Measurements from ENCODE around the gene RPS6KA1.
A peak's percentile ranks its signal among the peaks of the same experiment; 100 is the strongest.

The RPS6KA1 gene

GRCh38 chr1:26533951-26534509, 4.5 kb downstream of the RPS6KA1 start:
- DNase-seq = no peak

GRCh38 chr1:26535201-26535600, 5.6 kb downstream of the RPS6KA1 start:
- DNase-seq = no peak

- DNase-seq = no peak
Observed at GRCh38 chr1:26536081-26536480, 6.5 kb downstream of the RPS6KA1 start.

GRCh38 chr1:26536521-26536920, 7.0 kb downstream of the RPS6KA1 start:
- no peak for DNase-seq

GRCh38 chr1:26537951-26538352, 8.4 kb downstream of the RPS6KA1 start:
- DNase-seq = no peak

GRCh38 chr1:26538480-26539412, 9.2 kb downstream of the RPS6KA1 start:
- peak; percentile 56 for DNase-seq

- DNase-seq = no peak
Observed at GRCh38 chr1:26539722-26540121, 10.2 kb downstream of the RPS6KA1 start.

GRCh38 chr1:26540351-26540750, 10.8 kb downstream of the RPS6KA1 start:
- no peak for DNase-seq

GRCh38 chr1:26541431-26541815, 11.9 kb downstream of the RPS6KA1 start:
- no peak for DNase-seq

- peak; percentile 88 for DNase-seq
Observed at GRCh38 chr1:26541816-26542711, 12.5 kb downstream of the RPS6KA1 start.

GRCh38 chr1:26542771-26543451, 13.3 kb downstream of the RPS6KA1 start:
- no peak for DNase-seq

- DNase-seq = no peak
Observed at GRCh38 chr1:26543462-26543861, 13.9 kb downstream of the RPS6KA1 start.

- no peak for DNase-seq
Observed at GRCh38 chr1:26544126-26544525, 14.6 kb downstream of the RPS6KA1 start.

GRCh38 chr1:26545969-26546323, 16.4 kb downstream of the RPS6KA1 start:
- no peak for DNase-seq

- DNase-seq = no peak
Observed at GRCh38 chr1:26546375-26546774, 16.8 kb downstream of the RPS6KA1 start.

- no peak for DNase-seq
Observed at GRCh38 chr1:26546819-26547218, 17.3 kb downstream of the RPS6KA1 start.

GRCh38 chr1:26548841-26549240, 19.3 kb downstream of the RPS6KA1 start:
- DNase-seq = no peak

- DNase-seq = no peak
Observed at GRCh38 chr1:26550946-26551345, 21.4 kb downstream of the RPS6KA1 start.

GRCh38 chr1:26552720-26553119, 23.2 kb downstream of the RPS6KA1 start:
- DNase-seq = no peak

GRCh38 chr1:26553942-26554682, 24.6 kb downstream of the RPS6KA1 start:
- DNase-seq = no peak

- no peak for DNase-seq
Observed at GRCh38 chr1:26554781-26555180, 25.2 kb downstream of the RPS6KA1 start.

GRCh38 chr1:26555550-26555981, 26.0 kb downstream of the RPS6KA1 start:
- no peak for DNase-seq

All from stimulated activated CD4-positive, alpha-beta T cell treated with anti-CD3 and anti-CD28 coated beads, Interleukin-1b, Interleukin-23, amount 100 ng/mL, for 48 hours (primary cell).